Ascending aorta (tissue), 2 donors: Measurements from ENCODE around the gene PDE5A. TPM values are rescaled to one million over a fixed set of nuclear protein-coding genes. Genes with fewer than 3 reads are reported as not detected.

Experiments
- DNase-seq, 2 donors: peaks; one replicate each; pipeline ENCODE4 v3.0.0-alpha.2; 2019; ENCODE audit warnings: low spot score in 2 of 2
- H3K27ac ChIP-seq, 2 donors: fragments of 200-600 bp; sonication (generic); one replicate each; pipeline ENCODE4 v1.5.1; 2016 to 2017; ENCODE audit warnings: mild to moderate bottlenecking in 1 of 2
- H3K27me3 ChIP-seq: fragments of 200-600 bp; sonication (generic); one replicate; pipeline ENCODE4 v1.5.1; 2017
- H3K36me3 ChIP-seq, 2 donors: fragments of 200-600 bp; sonication (generic); one replicate each; pipeline ENCODE4 v1.5.1; 2016
- H3K4me1 ChIP-seq, 2 donors: fragments of 200-600 bp; sonication (generic); one replicate each; pipeline ENCODE4 v1.5.1; 2016 to 2017; ENCODE audit warnings: mild to moderate bottlenecking in 1 of 2
- H3K4me3 ChIP-seq, 2 donors: fragments of 200-600 bp; sonication (generic); one replicate each; pipeline ENCODE4 v1.5.1; 2016 to 2017; ENCODE audit warnings: mild to moderate bottlenecking in 1 of 2
- H3K9me3 ChIP-seq, 2 donors: fragments of 200-600 bp; sonication (generic); one replicate each; pipeline ENCODE4 v1.5.1; 2016
- CTCF ChIP-seq, 3 experiments: fragments of 200-600 bp in 2 of 3; fragments of 450-650 bp in 1 of 3; sonication (generic) in 2 of 3; IDR thresholded peaks; one replicate each; pipeline ENCODE4 v1.5.1; 2016 to 2019; ENCODE audit warnings: antibody characterized with exemption in 3 of 3, mild to moderate bottlenecking in 1 of 3, moderate library complexity in 1 of 3
- intact Hi-C: fragments of 100-400 bp; cut with DNase I; formaldehyde crosslinking; loops from one replicate; pipeline ENCODE4 v1.15.1; 2023
- total RNA-seq: library from RNA; depleted of rRNA; stranded (reverse); fragments of >200 nt; gene quantifications from one replicate; pipeline ENCODE4 v1.1.0, GENCODE V29; 2016

Gene PDE5A
- total RNA-seq, 1 donor from 2014 or later, result 39.7 TPM

DNA sequence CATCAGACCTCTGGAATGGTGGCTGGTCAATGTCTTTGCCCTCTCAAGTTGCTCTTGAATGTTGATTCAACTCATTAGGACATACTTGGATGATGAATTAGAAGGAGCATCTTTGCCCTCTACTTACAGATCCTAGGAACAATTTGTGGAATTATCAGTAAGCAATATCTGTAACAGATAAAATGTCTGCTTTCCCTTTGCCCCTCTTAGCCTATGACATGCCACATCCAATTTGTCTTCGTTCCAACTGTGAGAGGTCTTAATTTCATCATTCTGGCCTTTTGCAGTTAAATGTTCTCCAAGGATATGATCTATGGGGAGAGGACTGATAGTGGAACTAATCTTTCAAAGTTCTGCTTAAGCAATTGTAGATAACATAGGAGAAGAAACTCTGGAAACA lies 148.3 kb downstream of the PDE5A start:
- Histone ChIP-seq H3K9me3 (peaks cover 0 to 2% of the 10 kb centered on the region in 2 donors), H3K4me1 (no peaks in the 10 kb centered on the region), H3K36me3 (peaks cover 5 to 52% of the 10 kb centered on the region in 2 donors), H3K27ac (no peak overlapping the region), H3K27me3 (no peaks in the 10 kb centered on the region), H3K4me3 (no peak overlapping the region)
- DNase-seq, result no peak
- intact Hi-C loops, result no loop called here
- TF ChIP-seq CTCF (IDR thresholded peaks at IDR 0.05), result no peak

DNA sequence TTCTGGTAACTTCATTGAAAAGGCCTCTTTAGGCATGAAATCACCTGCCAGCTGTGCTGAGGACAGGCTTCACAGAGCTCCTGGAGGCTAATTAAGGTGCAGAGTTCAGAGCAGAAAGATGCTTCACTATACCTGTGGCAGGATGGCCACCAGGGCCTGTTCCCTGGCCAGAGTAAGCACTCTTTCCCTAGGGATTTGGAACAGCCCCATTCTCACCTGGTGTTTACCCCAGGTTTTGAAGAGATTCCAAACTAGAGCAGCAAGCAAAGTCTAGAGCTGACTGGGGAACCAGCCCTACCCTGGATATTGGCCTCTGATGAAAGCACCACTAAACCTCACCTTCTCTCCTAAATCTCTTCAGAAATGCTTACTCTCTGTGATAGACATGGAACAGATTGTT lies 148.8 kb downstream of the PDE5A start:
- Histone ChIP-seq H3K36me3 (peaks cover 8 to 56% of the 10 kb centered on the region in 2 donors), H3K4me3 (no peak overlapping the region), H3K4me1 (no peaks in the 10 kb centered on the region), H3K9me3 (no peaks in the 10 kb centered on the region), H3K27me3 (no peaks in the 10 kb centered on the region), H3K27ac (no peak overlapping the region)
- no peak for TF ChIP-seq CTCF (IDR thresholded peaks at IDR 0.05)
- intact Hi-C loops, result no loop called here
- DNase-seq, result no peak

- Histone ChIP-seq H3K4me1 (no peaks in the 10 kb centered on the region), H3K4me3 (no peak overlapping the region), H3K9me3 (no peaks in the 10 kb centered on the region), H3K36me3 (peaks cover 8 to 56% of the 10 kb centered on the region in 2 donors), H3K27me3 (no peaks in the 10 kb centered on the region), H3K27ac (no peak overlapping the region)
- intact Hi-C loops, result no loop called here
- no peak for TF ChIP-seq CTCF (IDR thresholded peaks at IDR 0.05)
- DNase-seq, result no peak
These were observed 149.3 kb downstream of the PDE5A start for GRCh38 chr4:119479180-119479808.

- no peak overlapping the region for H3K27ac ChIP-seq
- H3K4me3 ChIP-seq, result no peak overlapping the region
- no peak for DNase-seq
- H3K27me3 ChIP-seq, result no peaks in the 10 kb centered on the region
- peaks cover 8 to 58% of the 10 kb centered on the region in 2 donors for H3K36me3 ChIP-seq
- no peak for TF ChIP-seq CTCF (IDR thresholded peaks at IDR 0.05)
- intact Hi-C loops, result no loop called here
- H3K4me1 ChIP-seq, result no peaks in the 10 kb centered on the region
- no peaks in the 10 kb centered on the region for H3K9me3 ChIP-seq
These were observed 150.0 kb downstream of the PDE5A start for GRCh38 chr4:119478446-119479179.

DNA sequence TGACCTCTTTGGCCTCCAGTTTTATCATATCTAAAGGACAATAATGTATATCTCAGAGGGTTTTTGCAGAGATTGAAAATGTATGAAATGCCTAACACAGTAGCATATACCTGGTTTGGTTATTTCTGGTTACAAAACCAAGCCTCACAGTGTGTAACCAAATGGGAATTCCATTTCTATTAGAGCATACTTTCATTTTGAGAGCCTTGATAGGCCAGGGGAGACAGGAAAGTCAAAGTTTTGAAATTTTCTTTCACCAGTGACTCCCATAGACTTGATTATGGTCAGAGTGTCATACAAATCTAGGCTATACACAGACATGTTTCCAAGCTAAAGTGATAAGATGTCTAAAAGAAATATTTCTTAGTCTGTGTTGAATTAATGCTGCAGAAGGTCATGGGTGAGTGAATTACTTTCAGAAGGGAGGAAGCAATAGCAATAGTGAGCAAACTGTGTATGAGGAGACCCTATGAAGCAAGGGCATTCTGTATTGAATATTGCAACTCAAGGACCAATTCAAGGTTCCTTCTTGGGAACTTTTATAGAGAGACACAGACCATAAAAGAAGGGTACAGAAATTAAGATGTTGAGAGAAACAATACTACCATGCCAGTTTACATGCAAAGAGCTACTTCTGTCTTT lies 151.1 kb downstream of the PDE5A start:
- Histone ChIP-seq H3K27ac (no peak overlapping the region), H3K9me3 (no peaks in the 10 kb centered on the region), H3K36me3 (peaks cover 8 to 52% of the 10 kb centered on the region in 2 donors), H3K4me3 (no peak overlapping the region), H3K27me3 (no peaks in the 10 kb centered on the region), H3K4me1 (no peaks in the 10 kb centered on the region)
- intact Hi-C loops, result no loop called here
- no peak for DNase-seq
- TF ChIP-seq CTCF (IDR thresholded peaks at IDR 0.05), result no peak
